Measurements from ENCODE around the gene GAS7.

- TF ChIP-seq, protein P1, sequence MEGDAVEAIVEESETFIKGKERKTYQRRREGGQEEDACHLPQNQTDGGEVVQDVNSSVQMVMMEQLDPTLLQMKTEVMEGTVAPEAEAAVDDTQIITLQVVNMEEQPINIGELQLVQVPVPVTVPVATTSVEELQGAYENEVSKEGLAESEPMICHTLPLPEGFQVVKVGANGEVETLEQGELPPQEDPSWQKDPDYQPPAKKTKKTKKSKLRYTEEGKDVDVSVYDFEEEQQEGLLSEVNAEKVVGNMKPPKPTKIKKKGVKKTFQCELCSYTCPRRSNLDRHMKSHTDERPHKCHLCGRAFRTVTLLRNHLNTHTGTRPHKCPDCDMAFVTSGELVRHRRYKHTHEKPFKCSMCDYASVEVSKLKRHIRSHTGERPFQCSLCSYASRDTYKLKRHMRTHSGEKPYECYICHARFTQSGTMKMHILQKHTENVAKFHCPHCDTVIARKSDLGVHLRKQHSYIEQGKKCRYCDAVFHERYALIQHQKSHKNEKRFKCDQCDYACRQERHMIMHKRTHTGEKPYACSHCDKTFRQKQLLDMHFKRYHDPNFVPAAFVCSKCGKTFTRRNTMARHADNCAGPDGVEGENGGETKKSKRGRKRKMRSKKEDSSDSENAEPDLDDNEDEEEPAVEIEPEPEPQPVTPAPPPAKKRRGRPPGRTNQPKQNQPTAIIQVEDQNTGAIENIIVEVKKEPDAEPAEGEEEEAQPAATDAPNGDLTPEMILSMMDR (optimal IDR thresholded peaks at IDR 0.05 in 1 of 3, IDR thresholded peaks at IDR 0.05 in 1 of 3, conservative IDR thresholded peaks at IDR 0.05 in 1 of 3; ENCODE audit: extremely low read depth in 1 of 3, insufficient read depth in 2 of 3, low read length in 3 of 3) = no peak
- TF ChIP-seq EZH2 (IDR thresholded peaks at IDR 0.05; ENCODE audit: low read length) = no peak
Observed at GRCh38 chr17:10036511-10037061, 161.8 kb downstream of the GAS7 start.

Data from keratinocyte (primary cell).